Caco-2 (cell line): ENCODE measurements around the gene SRGAP3. TPM values are rescaled to one million over a fixed set of nuclear protein-coding genes. Genes with fewer than 3 reads are reported as not detected.

ENCODE experiments used
- BruUV-seq: library from RNA; stranded (reverse); fragments of 400-500 nt; replicated peaks from 2 replicates; lab custom pipeline; 2021; lab: Mats Ljungman, UMichigan
- CTCF ChIA-PET: fragments of 300-600 bp; sonication (Branson Sonifier 250); formaldehyde crosslinking; loops from one replicate; lab custom pipeline; 2022; ENCODE audit warnings: antibody characterized with exemption; lab: Charles Lee
- POLR2A ChIA-PET: fragments of 300-600 bp; sonication (Branson Sonifier 250); formaldehyde crosslinking; loops from one replicate; lab custom pipeline; 2022; ENCODE audit warnings: antibody characterized with exemption; lab: Charles Lee
- DNase-seq, 2 experiments: peaks; one replicate each; pipeline versions ENCODE4 v3.0.0 to v3.0.0-alpha.2; 2020 to 2022
- H3K27me3 ChIP-seq: replicated peaks from 2 replicates; pipeline ENCODE4 v1.6.0; 2011; ENCODE audit warnings: low read length; ENCODE audit not compliant: control insufficient read depth, insufficient read depth
- H3K36me3 ChIP-seq: 2 replicates; pipeline ENCODE4 v1.5.1; 2011; ENCODE audit warnings: low read length; ENCODE audit not compliant: control insufficient read depth, insufficient read depth
- H3K4me1 ChIP-seq: fragments of 250-450 bp; sonication (Bioruptor Pico); 2 replicates; pipeline ENCODE4 v1.5.1; 2020; ENCODE audit warnings: mild to moderate bottlenecking
- H3K4me3 ChIP-seq: 2 replicates; pipeline ENCODE4 v1.5.1; 2011; ENCODE audit warnings: low read depth, mild to moderate bottlenecking, control low read depth, low read length
- H3K9me3 ChIP-seq: fragments of 250-450 bp; sonication (Bioruptor Pico); 2 replicates; pipeline ENCODE4 v1.5.1; 2020; ENCODE audit warnings: mild to moderate bottlenecking, moderate library complexity
- H3K27ac Mint-ChIP-seq: one replicate; pipeline ENCODE4 v1.8.0; 2022; ENCODE audit warnings: mixed read lengths; ENCODE audit not compliant: unreplicated experiment
- H3K27me3 Mint-ChIP-seq: one replicate; pipeline ENCODE4 v1.8.0; 2022; ENCODE audit warnings: mixed read lengths; ENCODE audit not compliant: insufficient read depth, unreplicated experiment
- H3K36me3 Mint-ChIP-seq: one replicate; pipeline ENCODE4 v1.8.0; 2022; ENCODE audit warnings: mild to moderate bottlenecking, mixed read lengths; ENCODE audit not compliant: insufficient read depth, unreplicated experiment
- H3K4me1 Mint-ChIP-seq: one replicate; pipeline ENCODE4 v1.8.0; 2022; ENCODE audit warnings: low read depth, mixed read lengths; ENCODE audit not compliant: unreplicated experiment
- H3K4me3 Mint-ChIP-seq: one replicate; pipeline ENCODE4 v1.8.0; 2022; ENCODE audit warnings: mild to moderate bottlenecking, moderate library complexity, mixed read lengths; ENCODE audit not compliant: unreplicated experiment
- H3K9me3 Mint-ChIP-seq: one replicate; pipeline ENCODE4 v1.8.0; 2022; ENCODE audit warnings: mixed read lengths; ENCODE audit not compliant: unreplicated experiment
- intact Hi-C: fragments of 100-400 bp; cut with micrococcal nuclease; formaldehyde crosslinking; loops from one replicate; pipeline ENCODE4 v1.10.0; 2022; ENCODE audit not compliant: unreplicated experiment
- total RNA-seq: library from RNA; stranded (reverse); gene quantifications from 2 replicates; pipeline ENCODE4 v1.2.3, GENCODE V29; 2022
- TF ChIP-seq, protein P1 (sequence below), 2 experiments: fragments of 200-600 bp in 1 of 2; IDR thresholded peaks; 1 replicate in 1 of 2; 2 replicates in 1 of 2; pipeline versions ENCODE4 v1.5.1 to v1.8.0; 2011 to 2022; ENCODE audit warnings: antibody characterized with exemption in 1 of 2, control low read depth in 1 of 2, inconsistent platforms in 1 of 2, low read depth in 1 of 2, low read length in 1 of 2, mild to moderate bottlenecking in 1 of 2, moderate library complexity in 1 of 2; ENCODE audit not compliant: insufficient read depth in 1 of 2, severe bottlenecking in 1 of 2, unreplicated experiment in 1 of 2

Gene SRGAP3
- total RNA-seq, 1 experiment from 2014 or later: 1.3 TPM

DNA sequence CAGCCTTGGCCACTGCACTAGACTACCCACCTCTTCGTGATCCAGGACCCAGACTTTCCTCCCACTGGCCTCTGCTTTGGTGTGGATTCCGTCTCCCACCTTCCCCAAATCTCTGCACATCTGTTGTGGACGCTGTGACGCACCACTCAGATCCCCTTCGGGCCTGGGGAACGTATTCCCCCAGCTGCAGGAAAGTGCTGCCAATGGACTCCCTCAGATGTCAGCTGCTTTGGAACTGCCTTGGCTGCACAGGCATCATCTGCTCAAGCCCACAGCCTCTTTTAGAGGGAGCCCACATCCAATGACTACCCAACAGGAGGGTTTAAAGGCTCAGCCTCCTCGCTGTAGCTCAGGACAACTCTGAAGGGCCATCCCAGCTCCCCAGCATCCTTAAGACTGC is 152.0 kb downstream of the SRGAP3 start:
- Mint-ChIP-seq H3K4me3 (no peak overlapping the region), H3K27me3 (no peaks in the 10 kb centered on the region), H3K4me1 (no peaks in the 10 kb centered on the region), H3K27ac (no peak overlapping the region), H3K9me3 (no peaks in the 10 kb centered on the region), H3K36me3 (no peaks in the 10 kb centered on the region)
- Histone ChIP-seq H3K36me3 (no peaks in the 10 kb centered on the region), H3K27me3 (no peaks in the 10 kb centered on the region), H3K4me3 (no peak overlapping the region), H3K4me1 (no peaks in the 10 kb centered on the region), H3K9me3 (no peaks in the 10 kb centered on the region)
- TF ChIP-seq, protein P1, sequence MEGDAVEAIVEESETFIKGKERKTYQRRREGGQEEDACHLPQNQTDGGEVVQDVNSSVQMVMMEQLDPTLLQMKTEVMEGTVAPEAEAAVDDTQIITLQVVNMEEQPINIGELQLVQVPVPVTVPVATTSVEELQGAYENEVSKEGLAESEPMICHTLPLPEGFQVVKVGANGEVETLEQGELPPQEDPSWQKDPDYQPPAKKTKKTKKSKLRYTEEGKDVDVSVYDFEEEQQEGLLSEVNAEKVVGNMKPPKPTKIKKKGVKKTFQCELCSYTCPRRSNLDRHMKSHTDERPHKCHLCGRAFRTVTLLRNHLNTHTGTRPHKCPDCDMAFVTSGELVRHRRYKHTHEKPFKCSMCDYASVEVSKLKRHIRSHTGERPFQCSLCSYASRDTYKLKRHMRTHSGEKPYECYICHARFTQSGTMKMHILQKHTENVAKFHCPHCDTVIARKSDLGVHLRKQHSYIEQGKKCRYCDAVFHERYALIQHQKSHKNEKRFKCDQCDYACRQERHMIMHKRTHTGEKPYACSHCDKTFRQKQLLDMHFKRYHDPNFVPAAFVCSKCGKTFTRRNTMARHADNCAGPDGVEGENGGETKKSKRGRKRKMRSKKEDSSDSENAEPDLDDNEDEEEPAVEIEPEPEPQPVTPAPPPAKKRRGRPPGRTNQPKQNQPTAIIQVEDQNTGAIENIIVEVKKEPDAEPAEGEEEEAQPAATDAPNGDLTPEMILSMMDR (IDR thresholded peaks at IDR 0.05; ENCODE audit: insufficient read depth in 1 of 2, low read depth in 1 of 2, low read length in 1 of 2, severe bottlenecking in 1 of 2, unreplicated experiment in 1 of 2): no peak
- DNase-seq: no peak
- no TSS peak for BruUV-seq
- ChIA-PET POLR2A (no interaction called here), CTCF (no interaction called here)
- intact Hi-C loops: no loop called here

DNA sequence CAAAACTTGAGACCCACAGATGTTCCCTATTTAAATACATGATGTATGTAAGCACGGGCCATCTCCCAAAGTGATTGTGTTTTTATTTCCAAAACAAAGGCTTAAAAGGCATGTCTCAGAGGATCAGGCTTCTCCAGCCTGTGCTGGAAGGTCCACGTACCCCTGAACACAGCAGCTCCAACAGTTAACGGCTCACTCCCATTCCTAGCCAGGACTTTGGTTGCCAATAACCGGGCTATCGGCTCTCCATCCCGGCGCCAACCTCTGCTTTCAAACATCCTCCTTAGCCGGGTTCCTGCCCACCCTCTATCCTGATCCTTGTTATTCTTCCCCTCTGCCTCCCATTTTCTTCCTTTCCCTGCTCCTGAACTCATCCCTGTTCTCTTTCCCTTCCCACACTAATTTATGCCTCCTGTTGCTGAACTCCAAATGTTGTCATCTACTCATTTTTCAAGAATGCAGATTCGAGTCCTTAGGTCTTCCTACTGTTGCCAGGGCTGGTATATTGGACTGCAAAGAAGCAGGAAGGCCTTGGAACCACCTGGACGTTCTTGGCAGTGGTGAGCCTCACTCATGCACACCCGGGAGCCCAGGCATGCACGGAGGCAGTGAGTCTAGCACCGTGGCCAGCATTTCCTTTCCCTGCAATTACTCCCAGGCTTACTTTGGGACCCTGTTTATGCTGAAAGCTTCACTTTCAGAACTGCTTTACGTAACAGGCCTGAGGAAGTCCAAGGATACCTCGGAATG is 157.8 kb downstream of the SRGAP3 start:
- Mint-ChIP-seq H3K4me1 (no peaks in the 10 kb centered on the region), H3K9me3 (no peaks in the 10 kb centered on the region), H3K4me3 (no peak overlapping the region), H3K27me3 (no peaks in the 10 kb centered on the region), H3K36me3 (no peaks in the 10 kb centered on the region), H3K27ac (no peak overlapping the region)
- peaks cover 14% of the 10 kb centered on the region for H3K4me1 ChIP-seq
- DNase-seq: no peak
- CTCF ChIA-PET: no interaction called here
- no peaks in the 10 kb centered on the region for H3K36me3 ChIP-seq
- TF ChIP-seq, protein P1 (IDR thresholded peaks at IDR 0.05; ENCODE audit: insufficient read depth in 1 of 2, low read depth in 1 of 2, low read length in 1 of 2, severe bottlenecking in 1 of 2, unreplicated experiment in 1 of 2): no peak
- H3K4me3 ChIP-seq: no peak overlapping the region
- no peaks in the 10 kb centered on the region for H3K27me3 ChIP-seq
- BruUV-seq: no TSS peak
- intact Hi-C loops: no loop called here
- no peaks in the 10 kb centered on the region for H3K9me3 ChIP-seq
- POLR2A ChIA-PET: no interaction called here

DNA sequence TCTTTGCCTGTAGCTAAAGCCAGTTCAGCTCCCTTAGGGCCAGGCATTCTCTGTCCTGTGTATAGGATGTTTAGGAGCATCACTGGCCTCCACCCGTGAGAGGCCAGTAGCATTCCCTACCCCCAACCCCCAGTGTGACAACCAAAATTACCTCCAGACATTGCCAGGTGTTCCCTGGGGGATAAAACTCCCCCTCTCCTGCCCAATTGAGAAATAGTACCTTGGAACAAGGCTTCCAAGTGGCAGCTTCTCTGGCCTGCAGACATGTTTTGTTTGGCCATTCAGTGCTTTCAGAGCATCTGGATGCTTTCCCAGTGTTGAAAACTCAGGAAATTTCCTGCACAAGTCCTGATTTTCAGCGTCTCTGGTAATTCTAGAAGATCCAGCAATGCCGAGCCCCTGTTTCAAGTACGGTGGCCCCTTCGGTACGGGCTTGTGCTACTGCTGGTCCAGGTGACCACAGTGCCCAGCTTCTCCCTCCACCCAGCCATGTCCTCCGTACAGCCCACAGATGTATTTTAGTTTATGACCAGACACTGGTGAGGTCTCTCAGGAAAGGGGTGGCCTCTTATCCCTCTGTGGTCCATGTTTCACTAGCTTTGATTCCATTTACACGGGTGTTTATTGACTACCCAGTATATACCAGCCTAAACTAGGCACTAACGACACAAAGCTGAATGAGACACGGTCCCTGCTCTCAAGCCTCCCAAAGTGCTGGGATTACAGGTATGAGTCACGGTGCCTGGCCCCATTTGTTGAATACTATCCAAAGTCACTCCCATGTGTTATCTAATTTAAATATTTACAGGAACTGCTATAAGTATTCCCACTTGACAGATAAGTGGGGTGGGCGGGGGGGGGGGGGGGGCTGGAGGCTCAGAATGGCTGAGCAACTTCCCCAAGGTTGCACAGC is 160.7 kb downstream of the SRGAP3 start:
- H3K4me1 ChIP-seq: peaks cover 14% of the 10 kb centered on the region
- H3K9me3 ChIP-seq: 0 out of 2 replicates have a peak, but pooled peaks cover 3% of the 10 kb centered on the region
- BruUV-seq: TSS peak; percentile 64
- Mint-ChIP-seq H3K4me3 (no peak overlapping the region), H3K36me3 (no peaks in the 10 kb centered on the region), H3K4me1 (no peaks in the 10 kb centered on the region), H3K27ac (no peak overlapping the region), H3K9me3 (no peaks in the 10 kb centered on the region), H3K27me3 (no peaks in the 10 kb centered on the region)
- no peak overlapping the region for H3K4me3 ChIP-seq
- TF ChIP-seq, protein P1 (IDR thresholded peaks at IDR 0.05; ENCODE audit: insufficient read depth in 1 of 2, low read depth in 1 of 2, low read length in 1 of 2, severe bottlenecking in 1 of 2, unreplicated experiment in 1 of 2): no peak
- POLR2A ChIA-PET: no interaction called here
- DNase-seq: peak; percentile 50 to 52
- intact Hi-C loops: no loop called here
- no peaks in the 10 kb centered on the region for H3K36me3 ChIP-seq
- CTCF ChIA-PET: interaction anchor here (1.3 kb wide), 1 partner anchor 214 kb away, joined by 3 read pairs; no protein-coding TSS in a partner anchor
- no peaks in the 10 kb centered on the region for H3K27me3 ChIP-seq
